Glomerular visceral epithelial cell (primary cell): ENCODE measurements around the gene SLC37A1.

Experiments used
- DNase-seq: peaks from one replicate; pipeline ENCODE4 v3.0.0-alpha.2; 2016; ENCODE audit errors: extremely low spot score

Gene SLC37A1

GRCh38 chr21:42505090-42505726, 8.4 kb upstream of the SLC37A1 start:
- no peak for DNase-seq

GRCh38 chr21:42507418-42507817, 6.2 kb upstream of the SLC37A1 start:
- no peak for DNase-seq

GRCh38 chr21:42508371-42508770, 5.3 kb upstream of the SLC37A1 start:
- no peak for DNase-seq

- DNase-seq = no peak
These were observed 4.4 kb upstream of the SLC37A1 start for GRCh38 chr21:42509244-42509643.

- DNase-seq = no peak
These were observed 1.2 kb upstream of the SLC37A1 start for GRCh38 chr21:42512346-42513034.

GRCh38 chr21:42513985-42514882, 582 bp downstream of the SLC37A1 start:
- DNase-seq = peak; percentile 37

GRCh38 chr21:42514883-42515228, 1.2 kb downstream of the SLC37A1 start:
- no peak for DNase-seq

GRCh38 chr21:42515708-42516502, 2.3 kb downstream of the SLC37A1 start:
- DNase-seq = peak; percentile 58

GRCh38 chr21:42518215-42518614, 4.6 kb downstream of the SLC37A1 start:
- DNase-seq = peak; percentile 86

- DNase-seq = no peak
These were observed 5.0 kb downstream of the SLC37A1 start for GRCh38 chr21:42518626-42519025.

- no peak for DNase-seq
These were observed 7.1 kb downstream of the SLC37A1 start for GRCh38 chr21:42520628-42521253.

- DNase-seq = no peak
These were observed 7.7 kb downstream of the SLC37A1 start for GRCh38 chr21:42521384-42521783.

GRCh38 chr21:42521805-42522204, 8.2 kb downstream of the SLC37A1 start:
- no peak for DNase-seq

- no peak for DNase-seq
These were observed 8.6 kb downstream of the SLC37A1 start for GRCh38 chr21:42522271-42522670.

GRCh38 chr21:42522771-42523170, 9.1 kb downstream of the SLC37A1 start:
- no peak for DNase-seq

GRCh38 chr21:42523211-42523610, 9.6 kb downstream of the SLC37A1 start:
- no peak for DNase-seq

GRCh38 chr21:42523941-42524340, 10.3 kb downstream of the SLC37A1 start:
- DNase-seq = no peak

- DNase-seq = no peak
These were observed 10.8 kb downstream of the SLC37A1 start for GRCh38 chr21:42524341-42525028.

GRCh38 chr21:42525029-42525581, 11.5 kb downstream of the SLC37A1 start:
- DNase-seq = no peak

GRCh38 chr21:42525676-42526378, 12.2 kb downstream of the SLC37A1 start:
- no peak for DNase-seq
